Activated naive CD4-positive, alpha-beta T cell treated with anti-CD3 and anti-CD28 coated beads for 36 hours (primary cell): ENCODE results near the gene TBC1D1. TPM values are rescaled to one million over a fixed set of nuclear protein-coding genes. Genes with fewer than 3 reads are reported as not detected.

Experiments
- CTCF ChIA-PET: fragments of 350-600 bp; sonication (Branson Sonifier 250); formaldehyde crosslinking; loops from one replicate; lab custom pipeline; 2021; ENCODE audit warnings: antibody characterized with exemption; lab: Charles Lee
- DNase-seq: peaks from one replicate; pipeline ENCODE4 v3.0.0-alpha.2; 2020
- H3K27ac Mint-ChIP-seq: one replicate; pipeline ENCODE4 v1.8.0; 2021; ENCODE audit warnings: mild to moderate bottlenecking, mixed read lengths
- H3K27me3 Mint-ChIP-seq: one replicate; pipeline ENCODE4 v1.8.0; 2021; ENCODE audit warnings: low read depth, mixed read lengths
- H3K36me3 Mint-ChIP-seq: one replicate; pipeline ENCODE4 v1.8.0; 2021; ENCODE audit warnings: low read depth, mixed read lengths
- H3K4me1 Mint-ChIP-seq: one replicate; pipeline ENCODE4 v1.8.0; 2021; ENCODE audit warnings: low read depth, mixed read lengths
- H3K4me3 Mint-ChIP-seq: one replicate; pipeline ENCODE4 v1.8.0; 2021; ENCODE audit warnings: mild to moderate bottlenecking, moderate library complexity, mixed read lengths
- H3K9me3 Mint-ChIP-seq: one replicate; pipeline ENCODE4 v1.8.0; 2021; ENCODE audit warnings: mixed read lengths
- intact Hi-C: fragments of 100-400 bp; cut with micrococcal nuclease; formaldehyde crosslinking; loops from one replicate; pipeline ENCODE4 v1.15.1; 2023
- total RNA-seq, 2 experiments: library from RNA; stranded (reverse); gene quantifications; one replicate each; pipeline ENCODE4 v1.2.3, GENCODE V29; 2021

The TBC1D1 gene
- total RNA-seq, 2 experiments from 2014 or later: 57.7 to 68.5 TPM

GRCh38 chr4:38173935-38174518, 283.1 kb downstream of the TBC1D1 start:
- CTCF ChIA-PET: interaction anchor here (0.6 to 3.1 kb wide), 9 partner anchors 19 to 556 kb away, joined by 3 to 15 read pairs (median 4); no protein-coding TSS in a partner anchor
- DNase-seq: no peak
- Mint-ChIP-seq H3K4me3 (no peak overlapping the region), H3K9me3 (peaks cover 2% of the 10 kb centered on the region), H3K36me3 (peaks cover 1% of the 10 kb centered on the region), H3K27me3 (no peaks in the 10 kb centered on the region), H3K27ac (no peak overlapping the region), H3K4me1 (peaks cover 37% of the 10 kb centered on the region)
- intact Hi-C loops: loop anchor here (1.0 kb wide), 1 partner anchor 13 kb away; no protein-coding TSS in a partner anchor

GRCh38 chr4:38174801-38175200, 283.9 kb downstream of the TBC1D1 start:
- H3K27ac Mint-ChIP-seq: peak overlapping the region; percentile 14
- H3K27me3 Mint-ChIP-seq: no peaks in the 10 kb centered on the region
- peaks cover 2% of the 10 kb centered on the region for H3K9me3 Mint-ChIP-seq
- no peak overlapping the region for H3K4me3 Mint-ChIP-seq
- CTCF ChIA-PET: interaction anchor here (0.6 to 3.1 kb wide), 11 partner anchors 20 to 555 kb away, joined by 3 to 15 read pairs (median 4); no protein-coding TSS in a partner anchor
- intact Hi-C loops: loop anchor here (1.0 kb wide), 1 partner anchor 14 kb away; no protein-coding TSS in a partner anchor
- DNase-seq: no peak
- H3K4me1 Mint-ChIP-seq: peaks cover 42% of the 10 kb centered on the region
- peaks cover 1% of the 10 kb centered on the region for H3K36me3 Mint-ChIP-seq

GRCh38 chr4:38176165-38176564, 285.3 kb downstream of the TBC1D1 start:
- no peak for DNase-seq
- intact Hi-C loops: no loop called here
- Mint-ChIP-seq H3K9me3 (peaks cover 2% of the 10 kb centered on the region), H3K27me3 (no peaks in the 10 kb centered on the region), H3K27ac (no peak overlapping the region), H3K4me1 (peaks cover 45% of the 10 kb centered on the region), H3K36me3 (peaks cover 1% of the 10 kb centered on the region), H3K4me3 (no peak overlapping the region)
- CTCF ChIA-PET: interaction anchor here (1.9 to 5.7 kb wide), 3 partner anchors 107 to 553 kb away, joined by 4 to 40 read pairs (median 15); no protein-coding TSS in a partner anchor

GRCh38 chr4:38177035-38177546, 286.2 kb downstream of the TBC1D1 start:
- Mint-ChIP-seq H3K9me3 (peaks cover 2% of the 10 kb centered on the region), H3K4me1 (peaks cover 45% of the 10 kb centered on the region), H3K27ac (no peak overlapping the region), H3K27me3 (no peaks in the 10 kb centered on the region), H3K36me3 (peaks cover 1% of the 10 kb centered on the region), H3K4me3 (peak overlapping the region; percentile 34)
- intact Hi-C loops: loop anchor here (1.0 kb wide), 4 partner anchors 45 to 133 kb away; no protein-coding TSS in a partner anchor
- peak; percentile 63 for DNase-seq
- CTCF ChIA-PET: interaction anchor here (0.7 to 5.7 kb wide), 10 partner anchors 8 to 606 kb away, joined by 3 to 40 read pairs (median 4); partner anchors contain the start of gene TLR10

- intact Hi-C loops: loop anchor here (1.0 to 2.0 kb wide), 6 partner anchors 46 to 679 kb away; partner anchors contain the start of gene TLR6
- Mint-ChIP-seq H3K27ac (peak overlapping the region; percentile 59), H3K27me3 (no peaks in the 10 kb centered on the region), H3K4me1 (peaks cover 45% of the 10 kb centered on the region), H3K4me3 (no peak overlapping the region), H3K36me3 (no peaks in the 10 kb centered on the region), H3K9me3 (no peaks in the 10 kb centered on the region)
- peak; percentile 63 for DNase-seq
- CTCF ChIA-PET: interaction anchor here (0.8 to 7.6 kb wide), 12 partner anchors 9 to 605 kb away, joined by 3 to 101 read pairs (median 6); partner anchors contain the start of gene TLR10
These were observed 286.9 kb downstream of the TBC1D1 start for GRCh38 chr4:38177641-38178391.

GRCh38 chr4:38178392-38178995, 287.6 kb downstream of the TBC1D1 start:
- CTCF ChIA-PET: interaction anchor here (0.6 to 7.6 kb wide), 21 partner anchors 11 to 604 kb away, joined by 3 to 101 read pairs (median 7); partner anchors contain the start of gene TLR10
- Mint-ChIP-seq H3K9me3 (no peaks in the 10 kb centered on the region), H3K4me1 (peaks cover 44% of the 10 kb centered on the region), H3K4me3 (no peak overlapping the region), H3K27ac (no peak overlapping the region), H3K36me3 (no peaks in the 10 kb centered on the region), H3K27me3 (no peaks in the 10 kb centered on the region)
- DNase-seq: no peak
- intact Hi-C loops: loop anchor here (2.0 kb wide), 2 partner anchors 376 to 678 kb away; partner anchors contain the start of gene TLR6

- CTCF ChIA-PET: interaction anchor here (0.6 to 7.6 kb wide), 60 partner anchors 10 to 681 kb away, joined by 3 to 101 read pairs (median 4); partner anchors contain the start of gene TLR10
- no peaks in the 10 kb centered on the region for H3K36me3 Mint-ChIP-seq
- peak; percentile 86 for DNase-seq
- H3K4me1 Mint-ChIP-seq: peaks cover 33% of the 10 kb centered on the region
- H3K27ac Mint-ChIP-seq: no peak overlapping the region
- no peak overlapping the region for H3K4me3 Mint-ChIP-seq
- intact Hi-C loops: loop anchor here (1.0 to 10.0 kb wide), 9 partner anchors 118 to 677 kb away; partner anchors contain the start of gene TLR6
- H3K9me3 Mint-ChIP-seq: no peaks in the 10 kb centered on the region
- H3K27me3 Mint-ChIP-seq: no peaks in the 10 kb centered on the region
These were observed 288.9 kb downstream of the TBC1D1 start for GRCh38 chr4:38179690-38180377.

GRCh38 chr4:38180456-38180855, 289.6 kb downstream of the TBC1D1 start:
- no peaks in the 10 kb centered on the region for H3K9me3 Mint-ChIP-seq
- H3K4me3 Mint-ChIP-seq: no peak overlapping the region
- no peak overlapping the region for H3K27ac Mint-ChIP-seq
- intact Hi-C loops: loop anchor here (5.0 to 10.0 kb wide), 2 partner anchors 274 to 337 kb away; no protein-coding TSS in a partner anchor
- DNase-seq: no peak
- CTCF ChIA-PET: interaction anchor here (0.6 to 7.6 kb wide), 40 partner anchors 8 to 602 kb away, joined by 3 to 101 read pairs (median 5); partner anchors contain the start of gene TLR10
- peaks cover 28% of the 10 kb centered on the region for H3K4me1 Mint-ChIP-seq
- no peaks in the 10 kb centered on the region for H3K27me3 Mint-ChIP-seq
- H3K36me3 Mint-ChIP-seq: no peaks in the 10 kb centered on the region

GRCh38 chr4:38181286-38181685, 290.4 kb downstream of the TBC1D1 start:
- H3K4me3 Mint-ChIP-seq: no peak overlapping the region
- H3K36me3 Mint-ChIP-seq: no peaks in the 10 kb centered on the region
- no peaks in the 10 kb centered on the region for H3K27me3 Mint-ChIP-seq
- no peaks in the 10 kb centered on the region for H3K9me3 Mint-ChIP-seq
- CTCF ChIA-PET: interaction anchor here (0.6 to 7.6 kb wide), 18 partner anchors 9 to 561 kb away, joined by 3 to 101 read pairs (median 8); no protein-coding TSS in a partner anchor
- intact Hi-C loops: loop anchor here (5.0 to 10.0 kb wide), 2 partner anchors 274 to 336 kb away; no protein-coding TSS in a partner anchor
- DNase-seq: no peak
- H3K27ac Mint-ChIP-seq: no peak overlapping the region
- peaks cover 24% of the 10 kb centered on the region for H3K4me1 Mint-ChIP-seq

GRCh38 chr4:38182334-38182998, 291.6 kb downstream of the TBC1D1 start:
- peaks cover 16% of the 10 kb centered on the region for H3K4me1 Mint-ChIP-seq
- H3K9me3 Mint-ChIP-seq: no peaks in the 10 kb centered on the region
- CTCF ChIA-PET: interaction anchor here (0.6 to 7.6 kb wide), 4 partner anchors 120 to 560 kb away, joined by 3 to 101 read pairs (median 47); no protein-coding TSS in a partner anchor
- H3K36me3 Mint-ChIP-seq: no peaks in the 10 kb centered on the region
- no peak overlapping the region for H3K4me3 Mint-ChIP-seq
- no peak overlapping the region for H3K27ac Mint-ChIP-seq
- no peak for DNase-seq
- intact Hi-C loops: loop anchor here (5.0 to 10.0 kb wide), 2 partner anchors 272 to 335 kb away; no protein-coding TSS in a partner anchor
- no peaks in the 10 kb centered on the region for H3K27me3 Mint-ChIP-seq
